Lower leg skin (tissue), 4 donors: ENCODE results near the gene ATP8B4. TPM values are rescaled to one million over a fixed set of nuclear protein-coding genes. Genes with fewer than 3 reads are reported as not detected.
"Not testable (repeated sequence)": the region's sequence is repeated elsewhere in the genome, so short reads cannot be mapped to it uniquely, and the experiment has no call there.

ENCODE experiments used
- DNase-seq, 2 donors: peaks; one replicate each; pipeline ENCODE4 v3.0.0-alpha.2; 2019; ENCODE audit warnings: low spot score in 2 of 2
- H3K4me3 ChIP-seq: fragments of 200-600 bp; sonication (generic); 2 replicates; pipeline ENCODE4 v1.5.1; 2017; ENCODE audit warnings: mild to moderate bottlenecking, low read depth; ENCODE audit not compliant: poor library complexity, severe bottlenecking
- CTCF ChIP-seq, 3 donors: fragments of 450-650 bp; IDR thresholded peaks; one replicate each; pipeline ENCODE4 v1.5.1; 2016; ENCODE audit warnings: antibody characterized with exemption in 3 of 3, mild to moderate bottlenecking in 3 of 3, moderate library complexity in 2 of 3
- POLR2A ChIP-seq, 2 donors: fragments of 450-650 bp; IDR thresholded peaks; one replicate each; pipeline ENCODE4 v1.6.1; 2016 to 2017; ENCODE audit warnings: antibody characterized with exemption in 2 of 2, mild to moderate bottlenecking in 1 of 2, moderate library complexity in 1 of 2
- WGBS, 2 donors: methylation state at CpG; one replicate each; pipeline ENCODE4 v1.1.5; 2018; 5-methylcytosine and 5-hydroxymethylcytosine counted together
- intact Hi-C: fragments of 100-400 bp; cut with DNase I; formaldehyde crosslinking; loops from one replicate; pipeline ENCODE4 v1.15.0; 2023; ENCODE audit warnings: low total_unique reads
- total RNA-seq, 4 donors: library from RNA; depleted of rRNA; stranded (reverse); fragments of >200 nt; gene quantifications; one replicate each; pipeline ENCODE4 v1.1.0, GENCODE V29; 2016

Gene ATP8B4
- total RNA-seq, 4 donors from 2014 or later, result 1.9 to 6.3 (median 2.9) TPM

- intact Hi-C loops, result no loop called here
- no peak overlapping the region for H3K4me3 ChIP-seq
- no peak for TF ChIP-seq CTCF (IDR thresholded peaks at IDR 0.05)
- WGBS, 2 donors, result 67 to 75% methylated on average over 2 of the region's 2 CpGs
- no peak for DNase-seq
Observed at GRCh38 chr15:50162969-50163718, 44.1 kb upstream of the ATP8B4 start.

- H3K4me3 ChIP-seq, intact Hi-C loops, DNase-seq: not testable (repeated sequence)
- WGBS, 2 donors, result 91 to 100% methylated on average over 19 to 25 of the region's 28 CpGs
Observed at GRCh38 chr15:50158236-50158635, 39.2 kb upstream of the ATP8B4 start.

GRCh38 chr15:50151476-50151875 lies 32.4 kb upstream of the ATP8B4 start:
- 97 to 98% methylated on average over 2 of the region's 2 CpGs for WGBS, 2 donors

DNA sequence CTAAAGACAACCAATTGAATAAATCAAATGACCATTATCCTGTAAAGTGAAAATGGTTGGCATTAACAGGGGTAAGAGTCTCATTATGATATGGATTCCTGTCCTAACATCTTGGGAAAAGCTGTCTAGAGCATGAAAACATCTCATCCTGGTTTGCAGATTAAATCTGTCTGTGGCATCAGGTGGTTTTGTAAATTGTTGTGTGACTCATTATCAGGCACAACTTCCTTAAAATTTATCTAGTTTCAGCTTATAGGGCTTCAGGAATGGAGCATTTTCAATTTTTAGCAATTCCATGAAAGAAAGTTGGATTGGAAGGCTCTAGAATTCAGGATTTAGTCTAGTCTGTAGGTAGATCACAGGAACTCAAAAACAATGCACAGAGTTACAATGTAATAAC lies 31.8 kb upstream of the ATP8B4 start:
- no peak for TF ChIP-seq POLR2A (IDR thresholded peaks at IDR 0.05)
- no peak for TF ChIP-seq CTCF (IDR thresholded peaks at IDR 0.05)
- DNase-seq, result no peak
- no peak overlapping the region for H3K4me3 ChIP-seq
- intact Hi-C loops, result no loop called here

More at GRCh38 chr15:50151476-50151875, 32.4 kb upstream of the ATP8B4 start:
- H3K4me3 ChIP-seq, result no peak overlapping the region
- DNase-seq, result no peak
- no peak for TF ChIP-seq CTCF (IDR thresholded peaks at IDR 0.05)
- TF ChIP-seq POLR2A (IDR thresholded peaks at IDR 0.05), result no peak
- intact Hi-C loops, result no loop called here

- WGBS, 2 donors, result 91 to 96% methylated on average over 3 of the region's 3 CpGs
- intact Hi-C loops, result no loop called here
- no peak for DNase-seq
- H3K4me3 ChIP-seq, result no peak overlapping the region
- TF ChIP-seq CTCF (IDR thresholded peaks at IDR 0.05) (no peak), POLR2A (IDR thresholded peaks at IDR 0.05) (no peak)
Observed at GRCh38 chr15:50150349-50150748, 31.3 kb upstream of the ATP8B4 start.

DNA sequence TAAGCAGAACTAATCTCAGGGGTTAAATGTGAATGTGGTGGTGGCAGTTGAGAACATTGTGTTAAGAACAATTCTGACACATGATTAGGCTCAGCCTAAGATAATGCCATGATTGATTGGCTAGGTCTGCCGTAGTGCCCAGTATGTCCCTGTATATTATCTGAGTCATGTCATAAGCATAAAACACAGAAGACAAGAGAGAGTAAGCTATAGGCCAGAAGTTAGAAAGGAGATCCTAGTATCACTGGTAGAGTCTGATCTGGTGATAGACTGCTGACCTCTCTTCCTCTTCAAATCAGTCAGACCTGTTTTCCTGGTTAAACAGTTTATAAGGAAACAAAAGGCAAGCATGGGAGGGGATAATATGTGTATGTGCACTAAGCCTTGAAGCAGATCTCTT lies 30.1 kb upstream of the ATP8B4 start:
- 35 to 38% methylated on average over 1 of the region's 1 CpG for WGBS, 2 donors
- intact Hi-C loops, result loop anchor here (10.0 kb wide), 1 partner anchor 1284 kb away; no protein-coding TSS in a partner anchor
- H3K4me3 ChIP-seq, result no peak overlapping the region
- DNase-seq, result no peak
- no peak for TF ChIP-seq POLR2A (IDR thresholded peaks at IDR 0.05)
- TF ChIP-seq CTCF (IDR thresholded peaks at IDR 0.05), result no peak
